ENCODE results near the gene SUN1. TPM values are rescaled to one million over a fixed set of nuclear protein-coding genes. Genes with fewer than 3 reads are reported as not detected.

Gene SUN1
- total RNA-seq, 4 donors from 2014 or later, result 139 to 624 (median 446) TPM

GRCh38 chr7:842431-843031, 10.3 kb downstream of the SUN1 start:
- Histone ChIP-seq H3K27ac (peak overlapping the region; percentile 70 to 82), H3K4me3 (no peak overlapping the region), H3K9me3 (no peaks in the 10 kb centered on the region), H3K4me1 (peaks cover 0 to 9% of the 10 kb centered on the region in 2 donors), H3K27me3 (no peaks in the 10 kb centered on the region), H3K36me3 (no peaks in the 10 kb centered on the region)
- intact Hi-C loops (cut with DNase I; ENCODE audit: low total_unique reads), result no loop called here
- DNase-seq, result peak in 1 of 2 donors; percentile 63
- TF ChIP-seq CTCF (IDR thresholded peaks at IDR 0.05) (no peak), POLR2A (IDR thresholded peaks at IDR 0.05) (no peak)

GRCh38 chr7:843230-843629, 11.0 kb downstream of the SUN1 start:
- H3K9me3 ChIP-seq, result no peaks in the 10 kb centered on the region
- DNase-seq, result no peak
- no peaks in the 10 kb centered on the region for H3K36me3 ChIP-seq
- peak overlapping the region; percentile 70 to 82 for H3K27ac ChIP-seq
- no peak overlapping the region for H3K4me3 ChIP-seq
- intact Hi-C loops (cut with DNase I; ENCODE audit: low total_unique reads), result no loop called here
- no peak for TF ChIP-seq CTCF (IDR thresholded peaks at IDR 0.05)
- no peak for TF ChIP-seq POLR2A (IDR thresholded peaks at IDR 0.05)
- H3K27me3 ChIP-seq, result no peaks in the 10 kb centered on the region
- peaks cover 0 to 9% of the 10 kb centered on the region in 2 donors for H3K4me1 ChIP-seq

- H3K27me3 ChIP-seq, result no peaks in the 10 kb centered on the region
- no peak for DNase-seq
- H3K4me3 ChIP-seq, result no peak overlapping the region
- no peaks in the 10 kb centered on the region for H3K9me3 ChIP-seq
- no peaks in the 10 kb centered on the region for H3K36me3 ChIP-seq
- peaks cover 0 to 9% of the 10 kb centered on the region in 2 donors for H3K4me1 ChIP-seq
- peak overlapping the region in 1 of 2 donors; percentile 82 for H3K27ac ChIP-seq
- intact Hi-C loops (cut with DNase I; ENCODE audit: low total_unique reads), result no loop called here
- TF ChIP-seq POLR2A (IDR thresholded peaks at IDR 0.05) (no peak), CTCF (IDR thresholded peaks at IDR 0.05) (no peak)
These were observed 11.8 kb downstream of the SUN1 start for GRCh38 chr7:844043-844442.

GRCh38 chr7:844514-844913, 12.2 kb downstream of the SUN1 start:
- H3K4me3 ChIP-seq, result no peak overlapping the region
- intact Hi-C loops (cut with DNase I; ENCODE audit: low total_unique reads), result no loop called here
- TF ChIP-seq POLR2A (IDR thresholded peaks at IDR 0.05) (no peak), CTCF (IDR thresholded peaks at IDR 0.05) (no peak)
- no peaks in the 10 kb centered on the region for H3K36me3 ChIP-seq
- H3K4me1 ChIP-seq, result peaks cover 0 to 9% of the 10 kb centered on the region in 2 donors
- no peak for DNase-seq
- H3K27ac ChIP-seq, result peak overlapping the region in 1 of 2 donors; percentile 82
- no peaks in the 10 kb centered on the region for H3K27me3 ChIP-seq
- no peaks in the 10 kb centered on the region for H3K9me3 ChIP-seq

- Histone ChIP-seq H3K4me3 (no peak overlapping the region), H3K4me1 (peaks cover 0 to 9% of the 10 kb centered on the region in 2 donors), H3K27me3 (no peaks in the 10 kb centered on the region), H3K36me3 (no peaks in the 10 kb centered on the region), H3K27ac (no peak overlapping the region), H3K9me3 (no peaks in the 10 kb centered on the region)
- intact Hi-C loops (cut with DNase I; ENCODE audit: low total_unique reads), result no loop called here
- no peak for DNase-seq
- TF ChIP-seq POLR2A (IDR thresholded peaks at IDR 0.05) (no peak), CTCF (IDR thresholded peaks at IDR 0.05) (no peak)
These were observed 12.8 kb downstream of the SUN1 start for GRCh38 chr7:845091-845490.

Data from uterus (tissue), 4 donors.